ENCODE data around the gene AP5S1.
"Not testable (repeated sequence)": the region's sequence is repeated elsewhere in the genome, so short reads cannot be mapped to it uniquely, and the experiment has no call there.

Gene AP5S1

GRCh38 chr20:3820048-3820900 is at the start of gene AP5S1:
AP5S1 (plus strand) TSS chr20:3820547; CDS start chr20:3822118, 1,571 bp downstream.
- DNase-seq: peak; percentile 94

GRCh38 chr20:3771552-3772058 is 48.7 kb upstream of the AP5S1 start:
- DNase-seq: no peak

- DNase-seq: no peak
Observed at GRCh38 chr20:3775457-3776108, 44.8 kb upstream of the AP5S1 start.

- DNase-seq: peak; percentile 47
Observed at GRCh38 chr20:3777381-3777715, 43.0 kb upstream of the AP5S1 start.

- peak; percentile 77 for DNase-seq
Observed at GRCh38 chr20:3777716-3778629, 42.4 kb upstream of the AP5S1 start.

- no peak for DNase-seq
Observed at GRCh38 chr20:3778976-3779375, 41.4 kb upstream of the AP5S1 start.

GRCh38 chr20:3781153-3781910 is 39.0 kb upstream of the AP5S1 start, which contains the start of gene SPEF1:
SPEF1 (minus strand) TSS chr20:3781448; CDS start chr20:3781287, 161 bp downstream.
- DNase-seq: peak; percentile 64

GRCh38 chr20:3782597-3782996 is 37.8 kb upstream of the AP5S1 start:
- DNase-seq: no peak

GRCh38 chr20:3783068-3783489 is 37.3 kb upstream of the AP5S1 start:
- DNase-seq: no peak

GRCh38 chr20:3783511-3784195 is 36.7 kb upstream of the AP5S1 start:
- DNase-seq: no peak

- DNase-seq: no peak
Observed at GRCh38 chr20:3784216-3784853, 36.0 kb upstream of the AP5S1 start.

- no peak for DNase-seq
Observed at GRCh38 chr20:3784863-3785239, 35.5 kb upstream of the AP5S1 start.

GRCh38 chr20:3785240-3786125 is 34.9 kb upstream of the AP5S1 start:
- no peak for DNase-seq

GRCh38 chr20:3786126-3786484 is 34.2 kb upstream of the AP5S1 start:
- peak; percentile 63 for DNase-seq

GRCh38 chr20:3786665-3787323 is 33.6 kb upstream of the AP5S1 start, which contains the start of gene CENPB:
CENPB (minus strand) TSS chr20:3786740; CDS start chr20:3786483, 257 bp downstream.
- DNase-seq: peak; percentile 93

- no peak for DNase-seq
Observed at GRCh38 chr20:3787324-3788014, 32.9 kb upstream of the AP5S1 start.

GRCh38 chr20:3788685-3789155 is 31.6 kb upstream of the AP5S1 start:
- DNase-seq: no peak

- DNase-seq: not testable (repeated sequence)
Observed at GRCh38 chr20:3789201-3789600, 31.1 kb upstream of the AP5S1 start.

- not testable (repeated sequence) for DNase-seq
Observed at GRCh38 chr20:3794168-3794567, 26.2 kb upstream of the AP5S1 start.
